Measurements from ENCODE around the gene GNAO1. TPM values are rescaled to one million over a fixed set of nuclear protein-coding genes. Genes with fewer than 3 reads are reported as not detected.

GNAO1 gene
- total and polyA plus RNA-seq, 2 of the 13 experiments (the other 11 are each of a cell fraction or from before 2014, with no cell fraction given), result not detected

GRCh38 chr16:56365552-56365951 is 174.3 kb downstream of the GNAO1 start:
- POLR2A ChIA-PET, result no interaction called here
- Histone ChIP-seq H3K79me2 (ENCODE audit: insufficient read depth, low read length) (no peaks in the 10 kb centered on the region), H2AFZ (ENCODE audit: low read length) (no peak overlapping the region), H3K4me3 (replicated peaks in 1 of 3; ENCODE audit: insufficient read depth in 1 of 3, low read depth in 2 of 3, low read length in 3 of 3) (no peak overlapping the region), H3K9me3 (ENCODE audit: low read length) (no peaks in the 10 kb centered on the region), H4K20me1 (ENCODE audit: insufficient read depth, low read length) (no peaks in the 10 kb centered on the region), H3K9ac (ENCODE audit: insufficient read depth, low read depth, low read length) (no peak overlapping the region), H3K4me1 (ENCODE audit: insufficient read depth, low read length) (peaks cover under 1% of the 10 kb centered on the region; the same call in 1 of the 2 replicates), H3K4me2 (ENCODE audit: low read depth, low read length) (no peak overlapping the region), H3K27ac (ENCODE audit: extremely low read length, insufficient read depth, low read length) (no peak overlapping the region), H3K27me3 (ENCODE audit: control insufficient read depth in 1 of 2, insufficient read depth in 2 of 2, low read length in 2 of 2) (no peaks in the 10 kb centered on the region), H3K36me3 (replicated peaks in 1 of 2; ENCODE audit: control insufficient read depth in 1 of 2, insufficient read depth in 2 of 2, low read length in 2 of 2) (peaks cover 37 to 74% of the 10 kb centered on the region in 2 experiments)
- BruUV-seq (replicated peaks), result no TSS peak
- DNase-seq (ENCODE audit: low spot score), result no peak
- ATAC-seq, result no peak
- 97% methylated on average over 7 of the region's 7 CpGs for WGBS (ENCODE audit: low lambda C conversion rate)
- intact Hi-C loops (cut with micrococcal nuclease; ENCODE audit: unreplicated experiment), result no loop called here
- FAIRE-seq, result no peak
- in situ Hi-C loops (cut with HindIII; ENCODE audit: extremely low pct_ligation_motif_present, low pct_unique_long_range_greater_than_20kb), result no loop called here
- CTCF ChIA-PET (ENCODE audit: low intra/inter-chr PET ratio, low total read pairs), result no interaction called here
- no peak for TF ChIP-seq CENPBD1 (CRISPR knock-in tag; IDR thresholded peaks at IDR 0.05; ENCODE audit: borderline replicate concordance, low read depth)
- TF ChIP-seq HMGXB3 (CRISPR knock-in tag; IDR thresholded peaks at IDR 0.05; ENCODE audit: borderline replicate concordance), result no peak
- TF ChIP-seq ZNF543 (CRISPR knock-in tag; IDR thresholded peaks at IDR 0.05), result no peak
- TF ChIP-seq JDP2 (CRISPR knock-in tag; IDR thresholded peaks at IDR 0.05; ENCODE audit: borderline replicate concordance), result no peak
- no peak for TF ChIP-seq HHEX (CRISPR knock-in tag; IDR thresholded peaks at IDR 0.05)
- no peak for TF ChIP-seq MED1 (CRISPR knock-in tag; IDR thresholded peaks at IDR 0.05)
- no peak for TF ChIP-seq CBFB (CRISPR knock-in tag; IDR thresholded peaks at IDR 0.05)
- no peak for TF ChIP-seq HIVEP1 (CRISPR knock-in tag; IDR thresholded peaks at IDR 0.05)
- no peak for TF ChIP-seq ZNF296 (CRISPR knock-in tag; conservative IDR thresholded peaks at IDR 0.05)
- no peak for TF ChIP-seq ZNF761 (CRISPR knock-in tag; conservative IDR thresholded peaks at IDR 0.05)
- TF ChIP-seq NCOA1 (CRISPR knock-in tag; IDR thresholded peaks at IDR 0.05), result no peak

Data from HepG2 (cell line).